SK-N-SH (cell line): Measurements from ENCODE around the gene OBP2B. TPM values are rescaled to one million over a fixed set of nuclear protein-coding genes. Genes with fewer than 3 reads are reported as not detected.

Experiments used
- CTCF ChIA-PET: fragments of 300-600, 350-600 bp; formaldehyde crosslinking; extraction: SDS; loops from one replicate; lab custom pipeline; 2021; lab: Yijun Ruan, JAX
- POLR2A ChIA-PET: fragments of 350-600 bp; sonication (Branson Sonifier 250); formaldehyde crosslinking; extraction: SDS; loops from one replicate; lab custom pipeline; 2020; ENCODE audit warnings: antibody characterized with exemption, inconsistent platforms; lab: Yijun Ruan, JAX
- DNase-seq: peaks from one replicate; pipeline ENCODE4 v3.0.0; 2012
- H2AFZ ChIP-seq: fragments of 200-600 bp; sonication (generic); 2 replicates; pipeline ENCODE4 v1.8.1; 2016; ENCODE audit warnings: antibody characterized with exemption, mild to moderate bottlenecking, low read depth
- H3F3A ChIP-seq: fragments of 200-600 bp; sonication (generic); replicated peaks from 2 replicates; pipeline ENCODE3; 2016; ENCODE audit warnings: antibody characterized with exemption, mild to moderate bottlenecking; ENCODE audit not compliant: insufficient read depth
- H3K27ac ChIP-seq, 2 experiments: fragments of 200-500 bp in 1 of 2; fragments of 200-600 bp in 1 of 2; sonication (Bioruptor generic) in 1 of 2; sonication (generic), shearing (Covaris generic) in 1 of 2; 2 replicates each; pipeline versions ENCODE4 v1.5.1 to v1.6.1; 2014 to 2016; ENCODE audit warnings: low read depth in 2 of 2, inconsistent platforms in 1 of 2, low read length in 1 of 2, mild to moderate bottlenecking in 1 of 2, mixed read lengths in 1 of 2
- H3K27me3 ChIP-seq: fragments of 200-600 bp; sonication (generic), shearing (Covaris generic); 2 replicates; pipeline ENCODE4 v1.6.1; 2016; ENCODE audit warnings: mixed run types; ENCODE audit not compliant: insufficient read depth
- H3K36me3 ChIP-seq, 2 experiments: fragments of 200-500 bp in 1 of 2; fragments of 200-600 bp in 1 of 2; sonication (Bioruptor generic) in 1 of 2; sonication (generic) in 1 of 2; replicated peaks in 1 of 2; 2 replicates each; pipeline versions ENCODE3 to v1.5.1; 2014 to 2016; ENCODE audit warnings: low read length in 1 of 2, mild to moderate bottlenecking in 1 of 2; ENCODE audit not compliant: insufficient read depth in 2 of 2, control insufficient read depth in 1 of 2
- H3K4me1 ChIP-seq, 2 experiments: fragments of 200-500 bp in 1 of 2; fragments of 200-600 bp in 1 of 2; sonication (Bioruptor generic) in 1 of 2; sonication (generic), shearing (Covaris generic) in 1 of 2; 2 replicates each; pipeline versions ENCODE4 v1.5.1 to v1.6.1; 2014 to 2016; ENCODE audit warnings: low read depth in 1 of 2, low read length in 1 of 2, mixed run types in 1 of 2; ENCODE audit not compliant: insufficient read depth in 2 of 2, control insufficient read depth in 1 of 2
- H3K4me2 ChIP-seq: fragments of 200-600 bp; sonication (generic), shearing (Covaris generic); 2 replicates; pipeline ENCODE4 v1.6.1; 2017; ENCODE audit warnings: mixed run types
- H3K4me3 ChIP-seq, 2 experiments: fragments of 200-500 bp in 1 of 2; fragments of 200-600 bp in 1 of 2; sonication (Bioruptor generic) in 1 of 2; sonication (generic), shearing (Covaris generic) in 1 of 2; 2 replicates each; pipeline versions ENCODE4 v1.5.1 to v1.8.1; 2014 to 2016; ENCODE audit warnings: low read depth in 2 of 2, inconsistent platforms in 1 of 2, low read length in 1 of 2, mild to moderate bottlenecking in 1 of 2, mixed read lengths in 1 of 2, moderate library complexity in 1 of 2
- H3K79me2 ChIP-seq: fragments of 200-600 bp; sonication (generic); 2 replicates; pipeline ENCODE4 v1.8.1; 2017; ENCODE audit warnings: mild to moderate bottlenecking; ENCODE audit not compliant: insufficient read depth
- H3K9ac ChIP-seq: fragments of 200-600 bp; sonication (generic); 2 replicates; pipeline ENCODE4 v1.6.1; 2017; ENCODE audit warnings: mixed run types
- H3K9me2 ChIP-seq: fragments of 200-600 bp; sonication (generic); 2 replicates; pipeline ENCODE4 v1.6.1; 2017; ENCODE audit warnings: mixed run types
- H3K9me3 ChIP-seq: fragments of 200-600 bp; sonication (generic); 2 replicates; pipeline ENCODE4 v1.6.1; 2017; ENCODE audit warnings: mixed run types, mild to moderate bottlenecking, moderate library complexity
- H4K20me1 ChIP-seq: fragments of 200-600 bp; sonication (generic); 2 replicates; pipeline ENCODE4 v1.6.1; 2017; ENCODE audit warnings: mild to moderate bottlenecking, mixed run types; ENCODE audit not compliant: insufficient read depth
- CHD2 ChIP-seq: fragments of 150-350 bp; IDR thresholded peaks from 2 replicates; pipeline ENCODE4 v1.6.1; 2018; ENCODE audit warnings: low read length; ENCODE audit not compliant: partially characterized antibody
- ELF1 ChIP-seq: IDR thresholded peaks from 2 replicates; pipeline ENCODE4 v1.4.0; 2012
- EP300 ChIP-seq, 2 experiments: IDR thresholded peaks; 2 replicates each; pipeline versions ENCODE4 v1.4.0 to v1.6.1; 2012; ENCODE audit warnings: borderline replicate concordance in 1 of 2, low read depth in 1 of 2, low read length in 1 of 2
- EZH2phosphoT487 ChIP-seq: fragments of 200-600 bp; sonication (generic); IDR thresholded peaks from 2 replicates; pipeline ENCODE4 v1.6.1; 2017; ENCODE audit warnings: low read depth, mixed run types, mild to moderate bottlenecking, antibody characterized with exemption, moderate library complexity, borderline replicate concordance
- FOXJ3 ChIP-seq: sonication (generic); formaldehyde crosslinking; IDR thresholded peaks from 2 replicates; pipeline ENCODE4 v1.5.1; 2020; ENCODE audit warnings: mild to moderate bottlenecking, missing genetic modification reagents
- FOXM1 ChIP-seq: IDR thresholded peaks from 2 replicates; pipeline ENCODE4 v1.4.0; 2012; ENCODE audit warnings: low read depth, mild to moderate bottlenecking
- GABPA ChIP-seq: IDR thresholded peaks from 2 replicates; pipeline ENCODE4 v1.4.0; 2012; ENCODE audit warnings: low read depth, mild to moderate bottlenecking
- IRF3 ChIP-seq: fragments of 150-350 bp; IDR thresholded peaks from 2 replicates; pipeline ENCODE4 v1.6.1; 2016; ENCODE audit warnings: mild to moderate bottlenecking, low read depth, low read length
- JUND ChIP-seq: IDR thresholded peaks from 2 replicates; pipeline ENCODE4 v1.4.0; 2012
- MAX ChIP-seq: IDR thresholded peaks from 2 replicates; pipeline ENCODE4 v1.4.0; 2012; ENCODE audit warnings: low read depth
- MEF2A ChIP-seq: IDR thresholded peaks from 2 replicates; pipeline ENCODE4 v1.4.0; 2012; ENCODE audit warnings: low read depth, borderline replicate concordance
- PBX3 ChIP-seq: IDR thresholded peaks from 2 replicates; pipeline ENCODE4; 2012
- RAD21 ChIP-seq: IDR thresholded peaks from 2 replicates; pipeline ENCODE4 v1.6.1; 2012; ENCODE audit warnings: mild to moderate bottlenecking, low read length
- RCOR1 ChIP-seq: fragments of 150-350 bp; IDR thresholded peaks from 2 replicates; pipeline ENCODE4 v1.6.1; 2017; ENCODE audit warnings: antibody characterized with exemption, low read length
- RFX5 ChIP-seq: IDR thresholded peaks from 2 replicates; pipeline ENCODE4 v1.6.1; 2012; ENCODE audit warnings: mild to moderate bottlenecking, improper control_type of control experiment, low read length
- RXRA ChIP-seq: IDR thresholded peaks from 2 replicates; pipeline ENCODE4 v1.4.0; 2012; ENCODE audit warnings: low read depth, mild to moderate bottlenecking, borderline replicate concordance
- SIN3A ChIP-seq: IDR thresholded peaks from 2 replicates; pipeline ENCODE4 v1.6.1; 2012; ENCODE audit warnings: low read depth, mild to moderate bottlenecking, low read length, moderate library complexity, borderline replicate concordance
- TEAD4 ChIP-seq: IDR thresholded peaks from 2 replicates; pipeline ENCODE4 v1.4.0; 2012; ENCODE audit warnings: mild to moderate bottlenecking, borderline replicate concordance; ENCODE audit not compliant: insufficient read depth
- WGBS: methylation state at CpG from one replicate; pipeline ENCODE4 v1.1.6; 2017; ENCODE audit warnings: low lambda C conversion rate; 5-methylcytosine and 5-hydroxymethylcytosine counted together
- polyA plus RNA-seq, 3 experiments: library from polyadenylated mRNA; depleted of rRNA; stranded (reverse); fragments of >200 nt; gene quantifications; 2 replicates each; pipeline ENCODE4 v1.2.3, GENCODE V29; 2012
- TF ChIP-seq, protein P1 (sequence below): IDR thresholded peaks from 2 replicates; pipeline ENCODE4 v1.4.0; 2012; ENCODE audit warnings: low read depth, borderline replicate concordance
- TF ChIP-seq, protein P2 (sequence below): fragments of 150-350 bp; IDR thresholded peaks from 2 replicates; pipeline ENCODE4 v1.6.1; 2017; ENCODE audit warnings: antibody characterized with exemption, low read length, low read depth, borderline replicate concordance

The OBP2B gene
- polyA plus RNA-seq, 1 of the 3 experiments (the other 2 are of a cell fraction), result not detected

- Histone ChIP-seq H3K9me3 (no peaks in the 10 kb centered on the region), H3K27ac (no peak overlapping the region), H4K20me1 (no peaks in the 10 kb centered on the region), H3K4me1 (no peaks in the 10 kb centered on the region), H3K4me3 (no peak overlapping the region), H3K9me2 (no peaks in the 10 kb centered on the region), H3K79me2 (no peaks in the 10 kb centered on the region), H2AFZ (no peak overlapping the region), H3K4me2 (no peak overlapping the region), H3F3A (no peaks in the 10 kb centered on the region), H3K9ac (no peak overlapping the region), H3K36me3 (no peaks in the 10 kb centered on the region), H3K27me3 (peaks cover 52% of the 10 kb centered on the region)
- WGBS, result 17% methylated on average over 6 of the region's 11 CpGs
- CTCF ChIA-PET, result interaction anchor here (0.8 to 3.0 kb wide), 2 partner anchors 14 to 16 kb away, joined by 3 to 9 read pairs; no protein-coding TSS in a partner anchor
- TF ChIP-seq, protein P1, sequence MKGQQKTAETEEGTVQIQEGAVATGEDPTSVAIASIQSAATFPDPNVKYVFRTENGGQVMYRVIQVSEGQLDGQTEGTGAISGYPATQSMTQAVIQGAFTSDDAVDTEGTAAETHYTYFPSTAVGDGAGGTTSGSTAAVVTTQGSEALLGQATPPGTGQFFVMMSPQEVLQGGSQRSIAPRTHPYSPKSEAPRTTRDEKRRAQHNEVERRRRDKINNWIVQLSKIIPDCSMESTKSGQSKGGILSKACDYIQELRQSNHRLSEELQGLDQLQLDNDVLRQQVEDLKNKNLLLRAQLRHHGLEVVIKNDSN, result no peak
- TF ChIP-seq JUND, result no peak
- no peak for DNase-seq
- POLR2A ChIA-PET, result no interaction called here
Observed at GRCh38 chr9:133202145-133202513, 6.9 kb downstream of the OBP2B start.

DNA sequence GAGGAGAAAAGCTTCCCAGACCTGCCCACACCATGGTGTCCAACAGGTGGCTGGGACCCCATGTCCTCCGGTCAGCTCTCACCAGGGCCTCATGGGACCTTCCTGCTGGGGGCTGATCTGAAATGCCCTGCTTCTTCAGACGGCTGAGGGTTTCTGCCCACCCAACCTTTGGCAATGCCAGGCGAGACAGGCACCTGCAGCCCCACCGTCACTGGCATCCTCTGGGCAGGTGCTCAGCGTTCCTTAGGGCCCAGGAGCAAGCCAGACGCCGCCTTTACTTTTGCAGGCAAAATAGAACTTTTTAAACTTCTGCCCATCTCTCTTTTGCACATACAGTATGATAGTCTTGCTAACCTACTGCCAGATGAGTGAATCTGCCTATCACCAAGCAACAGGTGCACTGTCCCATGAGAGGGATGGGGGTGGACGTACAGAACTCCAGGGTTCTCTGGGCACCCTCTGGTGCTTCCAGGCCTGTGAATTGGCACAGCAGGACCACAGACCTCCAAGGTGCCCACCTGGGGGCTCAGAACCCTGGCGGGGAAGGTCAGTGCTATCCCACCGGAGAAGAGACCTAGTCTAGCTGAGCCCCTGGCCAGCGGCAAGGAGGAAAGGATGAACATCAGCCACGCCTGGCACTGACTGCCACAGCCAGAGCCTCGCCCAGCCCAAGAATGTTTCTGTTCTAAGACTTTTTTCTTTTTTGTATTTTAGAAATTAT is 7.5 kb downstream of the OBP2B start:
- Histone ChIP-seq H3F3A (no peaks in the 10 kb centered on the region), H2AFZ (no peak overlapping the region), H4K20me1 (no peaks in the 10 kb centered on the region), H3K27me3 (peaks cover 58% of the 10 kb centered on the region), H3K4me2 (no peak overlapping the region), H3K4me3 (no peak overlapping the region), H3K9me2 (no peaks in the 10 kb centered on the region), H3K36me3 (no peaks in the 10 kb centered on the region), H3K4me1 (no peaks in the 10 kb centered on the region), H3K79me2 (no peaks in the 10 kb centered on the region), H3K9me3 (no peaks in the 10 kb centered on the region), H3K9ac (no peak overlapping the region), H3K27ac (no peak overlapping the region)
- POLR2A ChIA-PET, result no interaction called here
- 26% methylated on average over 13 of the region's 13 CpGs for WGBS
- no peak for TF ChIP-seq IRF3
- no peak for TF ChIP-seq PBX3
- no peak for TF ChIP-seq FOXM1
- no peak for TF ChIP-seq TEAD4
- TF ChIP-seq RFX5, result no peak
- TF ChIP-seq, protein P1, result no peak
- TF ChIP-seq RXRA, result no peak
- no peak for TF ChIP-seq GABPA
- no peak for TF ChIP-seq RAD21
- no peak for TF ChIP-seq FOXJ3 (CRISPR knock-in tag)
- TF ChIP-seq EP300 (IDR thresholded peaks at IDR 0.05; ENCODE audit: borderline replicate concordance in 1 of 2, low read depth in 1 of 2, low read length in 1 of 2), result no peak
- TF ChIP-seq MAX, result no peak
- no peak for TF ChIP-seq MEF2A
- no peak for TF ChIP-seq SIN3A
- TF ChIP-seq EZH2phosphoT487, result no peak
- TF ChIP-seq CHD2, result no peak
- TF ChIP-seq RCOR1, result no peak
- TF ChIP-seq ELF1, result no peak
- TF ChIP-seq, protein P2, sequence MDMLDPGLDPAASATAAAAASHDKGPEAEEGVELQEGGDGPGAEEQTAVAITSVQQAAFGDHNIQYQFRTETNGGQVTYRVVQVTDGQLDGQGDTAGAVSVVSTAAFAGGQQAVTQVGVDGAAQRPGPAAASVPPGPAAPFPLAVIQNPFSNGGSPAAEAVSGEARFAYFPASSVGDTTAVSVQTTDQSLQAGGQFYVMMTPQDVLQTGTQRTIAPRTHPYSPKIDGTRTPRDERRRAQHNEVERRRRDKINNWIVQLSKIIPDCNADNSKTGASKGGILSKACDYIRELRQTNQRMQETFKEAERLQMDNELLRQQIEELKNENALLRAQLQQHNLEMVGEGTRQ, result no peak
- DNase-seq, result no peak
- CTCF ChIA-PET, result interaction anchor here (0.6 to 3.0 kb wide), 4 partner anchors 13 to 776 kb away, joined by 3 to 9 read pairs (median 3); no protein-coding TSS in a partner anchor
